Natural killer cell treated with Interleukin-12 subunit alpha and Interleukin-12 subunit beta and Interleukin-15 and Interleukin-18, amount 100 ng/mL, for 72 hours (primary cell): ENCODE data around the gene DNM1L. TPM values are rescaled to one million over a fixed set of nuclear protein-coding genes. Genes with fewer than 3 reads are reported as not detected.
A peak's percentile ranks its signal among the peaks of the same experiment; 100 is the strongest.

Source experiments
- ATAC-seq, 2 donors: fragments of 150-1000 bp; cut with Tn5 transposase in 1 of 2; sonication (Bioruptor Pico), chemical (Tn5 transposase) in 1 of 2; 2 replicates each; pipeline ENCODE4 v1.10.0; 2021
- DNase-seq: peaks from one replicate; pipeline ENCODE4 v3.0.0; 2022; ENCODE audit warnings: low spot score
- H3K27ac Mint-ChIP-seq, 2 donors: 1 replicate in 1 of 2; 2 replicates in 1 of 2; pipeline ENCODE4 v1.8.0; 2022; ENCODE audit warnings: mixed read lengths in 2 of 2, mild to moderate bottlenecking in 1 of 2, moderate library complexity in 1 of 2
- H3K27me3 Mint-ChIP-seq, 2 donors: 1 replicate in 1 of 2; 2 replicates in 1 of 2; pipeline ENCODE4 v1.8.0; 2022; ENCODE audit warnings: mixed read lengths in 2 of 2
- H3K36me3 Mint-ChIP-seq: one replicate; pipeline ENCODE4 v1.8.0; 2022; ENCODE audit warnings: mixed read lengths
- H3K4me1 Mint-ChIP-seq, 2 donors: 1 replicate in 1 of 2; 2 replicates in 1 of 2; pipeline ENCODE4 v1.8.0; 2022; ENCODE audit warnings: low read depth in 2 of 2, mixed read lengths in 2 of 2, mild to moderate bottlenecking in 1 of 2
- H3K4me3 Mint-ChIP-seq: one replicate; pipeline ENCODE4 v1.8.0; 2022; ENCODE audit warnings: mixed read lengths
- H3K9me3 Mint-ChIP-seq: 2 replicates; pipeline ENCODE4 v1.8.0; 2022; ENCODE audit warnings: mixed read lengths
- total RNA-seq, 2 donors: library from RNA; stranded (reverse); gene quantifications; one replicate each; pipeline ENCODE4 v1.2.3, GENCODE V29; 2022

DNM1L gene
- total RNA-seq, 2 donors from 2014 or later: 66.4 to 93.3 TPM

- peaks cover 6% of the 10 kb centered on the region for H3K36me3 Mint-ChIP-seq
- no peaks in the 10 kb centered on the region for H3K9me3 Mint-ChIP-seq
- peak overlapping the region; percentile 98 for H3K4me3 Mint-ChIP-seq
- peak; percentile 83 for DNase-seq
- H3K27ac Mint-ChIP-seq: peak overlapping the region; percentile 88 to 90
- peaks cover 13 to 15% of the 10 kb centered on the region in 2 donors for H3K4me1 Mint-ChIP-seq
- H3K27me3 Mint-ChIP-seq: peaks cover 2 to 5% of the 10 kb centered on the region in 2 donors
- peak; percentile 79 to 83 for ATAC-seq
These were observed 76.1 kb downstream of the DNM1L start for GRCh38 chr12:32755051-32755653.

DNA sequence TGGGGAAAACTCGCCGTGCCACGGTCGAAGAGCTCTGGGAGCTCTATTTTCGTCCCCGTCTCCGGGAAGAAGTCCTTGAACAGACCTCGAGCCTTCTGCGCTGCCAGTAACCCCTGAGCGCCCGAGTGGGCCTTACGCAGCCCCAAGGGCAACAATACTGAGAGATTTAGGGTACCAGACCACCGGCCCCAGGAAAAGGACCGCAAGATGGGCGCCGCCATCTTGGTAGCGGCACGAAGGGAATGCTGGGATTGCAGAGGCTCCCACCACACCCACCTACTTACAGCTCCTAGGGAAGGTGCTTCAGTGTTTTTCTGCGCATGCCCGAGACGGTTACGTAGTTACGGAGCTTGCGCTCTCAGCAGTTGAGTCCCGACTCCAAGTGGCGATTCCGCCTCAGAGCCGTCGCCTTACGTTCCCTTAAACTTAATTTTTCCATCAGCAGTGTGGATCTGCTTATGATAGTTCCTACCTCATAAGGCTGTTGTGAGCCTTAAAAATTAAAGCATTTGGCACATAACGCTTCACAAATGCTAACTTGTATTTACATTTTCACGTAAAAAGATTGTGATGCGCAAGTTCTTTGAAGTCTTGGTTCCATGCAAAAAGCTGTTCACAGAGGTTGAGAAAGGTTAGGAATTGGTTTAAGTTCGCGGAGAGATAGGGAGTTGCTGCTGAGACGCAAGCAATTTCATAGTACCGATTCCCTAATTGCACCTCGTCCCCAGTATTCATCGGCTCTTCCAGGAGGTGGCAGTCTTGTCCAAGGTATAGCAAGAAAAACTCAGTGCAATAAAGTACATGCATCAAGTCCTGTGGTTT is 76.8 kb downstream of the DNM1L start, which contains the start of gene YARS2:
TSS of gene YARS2 (minus strand) at position 244 of the 822 bp plus-strand sequence. CDS start at position 221, 23 bp downstream.
- peaks cover 2 to 9% of the 10 kb centered on the region in 2 donors for H3K27me3 Mint-ChIP-seq

DNA sequence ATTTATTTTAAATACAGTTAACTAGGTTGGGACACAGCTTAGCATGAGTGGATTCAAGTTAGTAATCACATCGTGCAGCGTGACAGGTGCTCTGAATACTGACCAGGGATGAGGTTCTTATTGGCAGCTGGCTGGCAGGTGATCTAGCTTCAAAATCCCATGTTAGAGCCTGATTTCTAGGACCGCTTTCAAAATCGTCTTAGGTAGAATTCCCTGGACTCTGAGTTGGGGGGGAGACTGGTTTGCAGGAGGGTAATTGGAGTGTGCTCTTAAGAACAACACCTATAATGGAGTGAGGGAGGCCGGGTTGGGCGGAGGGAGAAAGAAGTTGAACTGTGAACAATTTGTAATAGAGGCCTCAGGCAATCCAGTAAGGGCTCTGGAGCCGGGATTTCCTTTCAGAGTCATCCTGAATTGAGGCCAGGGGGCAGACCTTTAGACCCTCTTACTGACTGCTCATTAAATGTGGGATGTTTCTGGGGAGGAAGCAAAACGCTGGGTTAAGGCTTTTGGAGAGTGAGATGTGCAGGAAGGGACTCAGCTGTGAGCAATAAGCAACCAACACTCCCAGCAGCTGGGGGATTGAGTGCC is 77.5 kb downstream of the DNM1L start:
- Mint-ChIP-seq H3K27me3 (peaks cover 2 to 15% of the 10 kb centered on the region in 2 donors), H3K4me3 (peak overlapping the region; percentile 98), H3K36me3 (peaks cover 6% of the 10 kb centered on the region), H3K4me1 (peaks cover 13 to 15% of the 10 kb centered on the region in 2 donors), H3K27ac (peak overlapping the region; percentile 88 to 90), H3K9me3 (no peaks in the 10 kb centered on the region)
- ATAC-seq: no peak
- DNase-seq: no peak

More for the DNA sequence above, 76.8 kb downstream of the DNM1L start, which contains the start of gene YARS2:
- DNase-seq (peak; percentile 95), ATAC-seq (peak; percentile 96 to 97)
- Mint-ChIP-seq H3K9me3 (no peaks in the 10 kb centered on the region), H3K4me1 (peaks cover 13 to 15% of the 10 kb centered on the region in 2 donors), H3K27ac (peak within 1 kb of the TSS; percentile 88 to 90), H3K4me3 (peak within 1 kb of the TSS; percentile 98), H3K36me3 (peaks cover 6% of the 10 kb centered on the region)

DNA sequence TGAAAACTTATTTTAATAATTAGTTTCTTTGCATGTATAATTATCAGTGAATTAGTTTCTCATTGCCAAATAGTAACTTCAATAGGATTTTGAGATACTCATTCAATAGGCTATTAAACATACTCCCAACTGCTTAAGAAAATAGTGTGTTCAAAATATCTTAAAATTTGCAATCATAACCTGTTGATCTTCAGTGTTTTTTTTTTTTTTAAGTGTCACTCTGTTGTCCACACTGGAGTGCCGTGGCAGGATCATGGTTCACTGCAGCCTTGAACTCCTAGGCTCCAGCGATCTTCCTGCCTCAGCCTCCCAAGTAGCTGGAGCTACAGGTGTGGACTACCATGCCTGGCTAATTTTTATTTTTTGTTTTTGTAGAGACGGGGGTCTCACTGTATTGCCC is 78.1 kb downstream of the DNM1L start:
- ATAC-seq: no peak
- H3K36me3 Mint-ChIP-seq: peaks cover 6% of the 10 kb centered on the region
- peaks cover 6 to 15% of the 10 kb centered on the region in 2 donors for H3K27me3 Mint-ChIP-seq
- no peaks in the 10 kb centered on the region for H3K9me3 Mint-ChIP-seq
- DNase-seq: no peak
- peaks cover 13 to 15% of the 10 kb centered on the region in 2 donors for H3K4me1 Mint-ChIP-seq
- no peak overlapping the region for H3K4me3 Mint-ChIP-seq
- peak overlapping the region in 1 of 2 donors; percentile 90 for H3K27ac Mint-ChIP-seq

- ATAC-seq (no peak), DNase-seq (no peak)
- Mint-ChIP-seq H3K36me3 (no peaks in the 10 kb centered on the region), H3K4me3 (no peak overlapping the region), H3K4me1 (no peaks in the 10 kb centered on the region), H3K9me3 (no peaks in the 10 kb centered on the region), H3K27ac (no peak overlapping the region), H3K27me3 (peaks cover 11 to 21% of the 10 kb centered on the region in 2 donors)
These were observed 82.6 kb downstream of the DNM1L start for GRCh38 chr12:32761716-32762115.

DNA sequence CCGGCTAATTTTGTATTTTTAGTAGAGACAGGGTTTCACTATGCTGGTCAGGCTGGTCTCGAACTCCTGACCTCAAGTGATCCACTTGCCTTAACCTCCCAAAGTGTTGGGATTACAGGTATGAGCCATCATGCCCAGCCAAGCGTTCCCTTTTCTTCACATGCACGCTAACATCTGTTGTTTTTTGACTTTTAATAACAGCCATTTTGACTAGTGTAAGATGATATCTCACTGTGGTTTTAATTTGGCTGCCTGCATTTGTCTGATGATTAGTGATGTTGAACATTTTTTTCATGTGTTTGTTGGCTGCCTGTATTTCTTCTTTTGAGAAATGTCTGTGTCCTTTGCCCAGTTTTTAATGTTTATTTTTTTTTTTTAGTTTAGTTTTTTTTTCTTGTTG is 86.8 kb downstream of the DNM1L start:
- DNase-seq (no peak), ATAC-seq (no peak)
- H3K36me3 Mint-ChIP-seq: no peaks in the 10 kb centered on the region
- no peaks in the 10 kb centered on the region for H3K4me1 Mint-ChIP-seq
- H3K27ac Mint-ChIP-seq: no peak overlapping the region
- H3K4me3 Mint-ChIP-seq: no peak overlapping the region
- H3K9me3 Mint-ChIP-seq: no peaks in the 10 kb centered on the region
- peaks cover 20 to 30% of the 10 kb centered on the region in 2 donors for H3K27me3 Mint-ChIP-seq

GRCh38 chr12:32768518-32768917 is 89.4 kb downstream of the DNM1L start:
- ATAC-seq (no peak), DNase-seq (no peak)
- Mint-ChIP-seq H3K36me3 (no peaks in the 10 kb centered on the region), H3K27me3 (peaks cover 16 to 32% of the 10 kb centered on the region in 2 donors), H3K4me3 (no peak overlapping the region), H3K27ac (no peak overlapping the region), H3K4me1 (no peaks in the 10 kb centered on the region), H3K9me3 (no peaks in the 10 kb centered on the region)

- Mint-ChIP-seq H3K36me3 (no peaks in the 10 kb centered on the region), H3K27ac (no peak overlapping the region), H3K27me3 (peaks cover 19 to 35% of the 10 kb centered on the region in 2 donors), H3K9me3 (no peaks in the 10 kb centered on the region), H3K4me3 (no peak overlapping the region), H3K4me1 (no peaks in the 10 kb centered on the region)
- DNase-seq (no peak), ATAC-seq (no peak)
These were observed 91.0 kb downstream of the DNM1L start for GRCh38 chr12:32770141-32770540.

DNA sequence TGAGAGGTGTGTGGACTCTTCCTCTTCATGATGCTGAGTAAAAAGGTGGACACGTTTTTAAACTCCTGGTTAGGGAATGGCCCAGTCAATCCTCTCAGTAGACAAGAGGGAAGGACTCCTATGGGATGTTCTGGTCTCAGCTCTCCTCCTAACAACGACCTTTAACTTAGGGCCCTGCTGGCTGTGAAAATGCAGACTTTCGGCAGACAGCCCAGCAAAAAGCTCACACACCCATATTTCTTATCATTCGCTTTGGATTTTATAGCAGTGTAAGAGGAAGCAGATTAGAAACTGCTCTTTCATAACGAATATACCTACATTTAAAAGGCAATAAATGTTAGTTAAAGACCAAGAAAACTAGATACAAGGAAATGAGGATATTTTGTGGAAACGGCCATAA is 94.6 kb downstream of the DNM1L start:
- H3K4me3 Mint-ChIP-seq: no peak overlapping the region
- no peaks in the 10 kb centered on the region for H3K4me1 Mint-ChIP-seq
- no peak overlapping the region for H3K27ac Mint-ChIP-seq
- no peaks in the 10 kb centered on the region for H3K36me3 Mint-ChIP-seq
- no peaks in the 10 kb centered on the region for H3K9me3 Mint-ChIP-seq
- no peak for ATAC-seq
- peaks cover 15 to 24% of the 10 kb centered on the region in 2 donors for H3K27me3 Mint-ChIP-seq
- DNase-seq: no peak

- no peak overlapping the region for H3K27ac Mint-ChIP-seq
- DNase-seq: no peak
- no peaks in the 10 kb centered on the region for H3K4me1 Mint-ChIP-seq
- no peaks in the 10 kb centered on the region for H3K36me3 Mint-ChIP-seq
- ATAC-seq: no peak
- no peaks in the 10 kb centered on the region for H3K9me3 Mint-ChIP-seq
- H3K4me3 Mint-ChIP-seq: no peak overlapping the region
- H3K27me3 Mint-ChIP-seq: peaks cover 18 to 22% of the 10 kb centered on the region in 2 donors
These were observed 97.2 kb downstream of the DNM1L start for GRCh38 chr12:32776258-32776657.

GRCh38 chr12:32777159-32777558 is 98.1 kb downstream of the DNM1L start:
- DNase-seq: no peak
- no peak for ATAC-seq
- no peak overlapping the region for H3K27ac Mint-ChIP-seq

GRCh38 chr12:32777691-32778175 is 98.6 kb downstream of the DNM1L start:
- DNase-seq (no peak), ATAC-seq (no peak)
- Mint-ChIP-seq H3K9me3 (no peaks in the 10 kb centered on the region), H3K27ac (no peak overlapping the region), H3K4me1 (no peaks in the 10 kb centered on the region), H3K4me3 (no peak overlapping the region), H3K36me3 (no peaks in the 10 kb centered on the region), H3K27me3 (peaks cover 16 to 22% of the 10 kb centered on the region in 2 donors)

More at GRCh38 chr12:32777159-32777558, 98.1 kb downstream of the DNM1L start:
- Mint-ChIP-seq H3K27me3 (peaks cover 16 to 22% of the 10 kb centered on the region in 2 donors), H3K4me1 (no peaks in the 10 kb centered on the region), H3K4me3 (no peak overlapping the region), H3K36me3 (no peaks in the 10 kb centered on the region), H3K9me3 (no peaks in the 10 kb centered on the region)

DNA sequence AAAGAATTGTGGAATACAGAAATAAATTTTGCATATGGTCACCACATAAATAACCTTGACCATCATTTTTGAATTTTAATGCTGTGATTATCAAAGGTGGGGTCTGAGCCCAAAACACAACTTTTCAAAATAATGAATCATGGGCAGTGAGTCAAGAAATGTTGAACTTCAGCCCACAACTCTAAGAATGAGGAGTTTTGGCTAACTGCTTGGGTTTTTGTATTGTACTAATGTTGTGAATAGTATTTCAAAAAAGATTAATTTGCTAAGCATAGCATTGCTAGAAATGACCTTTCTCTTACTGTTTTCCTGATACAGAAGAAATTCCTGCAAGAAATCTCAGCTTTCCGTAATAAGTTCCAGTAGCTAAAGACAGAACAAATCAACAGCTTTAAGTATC is 101.0 kb downstream of the DNM1L start:
- H3K4me1 Mint-ChIP-seq: no peaks in the 10 kb centered on the region
- H3K36me3 Mint-ChIP-seq: no peaks in the 10 kb centered on the region
- H3K27me3 Mint-ChIP-seq: peaks cover 16 to 17% of the 10 kb centered on the region in 2 donors
- H3K9me3 Mint-ChIP-seq: no peaks in the 10 kb centered on the region
- ATAC-seq: no peak
- no peak for DNase-seq
- H3K4me3 Mint-ChIP-seq: no peak overlapping the region
- no peak overlapping the region for H3K27ac Mint-ChIP-seq
